ENCODE data around the gene ITCH. TPM values are rescaled to one million over a fixed set of nuclear protein-coding genes. Genes with fewer than 3 reads are reported as not detected.
A peak's percentile ranks its signal among the peaks of the same experiment; 100 is the strongest.
"Not testable (repeated sequence)": the region's sequence is repeated elsewhere in the genome, so short reads cannot be mapped to it uniquely, and the experiment has no call there.

Gene ITCH
- total RNA-seq, 5 donors from 2014 or later (not counting 1 experiment from before 2014, with no cell fraction given): 50.5 to 63.6 (median 53.3) TPM

DNA sequence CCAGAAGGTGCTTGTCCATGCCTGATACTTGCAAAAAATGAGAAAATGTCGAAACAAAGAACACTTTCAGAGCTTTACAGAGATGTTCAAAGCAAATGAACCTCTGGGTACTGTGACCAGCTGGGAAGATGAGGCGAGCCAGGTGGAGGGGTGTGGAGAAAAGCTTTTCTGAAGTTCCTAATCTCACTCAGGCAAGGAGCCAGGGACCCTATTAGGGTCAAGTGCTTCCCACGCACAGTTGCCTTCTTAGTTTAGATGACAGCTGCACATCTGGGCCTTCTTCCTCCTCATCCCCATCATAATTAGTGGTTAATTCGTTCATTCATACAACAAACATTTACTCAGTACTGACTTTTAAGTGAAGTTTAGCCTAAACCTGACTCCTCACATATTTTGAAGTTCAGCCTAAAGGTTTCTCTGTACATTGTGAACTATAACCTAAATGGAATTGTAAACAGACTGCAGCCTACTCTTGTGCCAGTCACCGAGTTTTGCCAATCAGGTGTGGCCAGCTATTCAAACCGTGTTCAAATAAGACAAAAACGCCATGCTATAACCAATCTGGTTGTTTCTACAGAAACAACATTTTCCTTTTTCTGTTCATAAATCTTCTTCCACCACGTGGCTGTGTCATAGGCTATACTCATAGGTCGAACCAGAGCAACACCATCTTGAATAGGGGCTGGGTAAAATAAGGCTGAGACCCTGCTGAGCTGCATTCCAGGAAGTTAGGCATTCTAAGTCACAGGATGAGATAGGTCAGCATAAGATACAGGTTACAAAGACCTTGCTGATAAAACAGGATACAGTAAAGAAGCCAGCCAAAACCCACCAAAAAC, 40.6 kb upstream of the ITCH start:
- Mint-ChIP-seq H3K27ac (no peak overlapping the region), H3K9me3 (no peaks in the 10 kb centered on the region), H3K4me1 (peaks cover 0 to 8% (median 0%) of the 10 kb centered on the region in 3 donors), H3K27me3 (peaks cover 6 to 10% of the 10 kb centered on the region in 2 donors), H3K36me3 (no peaks in the 10 kb centered on the region), H3K4me3 (no peak overlapping the region)
- DNase-seq: no peak
- 75% methylated on average over 5 of the region's 9 CpGs for WGBS (ENCODE audit: insufficient coverage)
- H3K4me1 ChIP-seq (ENCODE audit: control insufficient read depth in 1 of 2, extremely low read depth in 1 of 2, insufficient read depth in 2 of 2, low read length in 2 of 2): peaks cover 0 to 11% of the 10 kb centered on the region in 2 experiments
- peaks cover 0 to 3% of the 10 kb centered on the region in 2 experiments for H3K27me3 ChIP-seq (replicated peaks in 1 of 2; ENCODE audit: control insufficient read depth in 2 of 2, extremely low read depth in 1 of 2, insufficient read depth in 2 of 2, low read length in 1 of 2)
- POLR2A ChIA-PET: interaction anchor here in 1 of 2 donors (0.6 kb wide), 1 partner anchor 16 kb away, joined by 5 read pairs; no protein-coding TSS in a partner anchor
- H3K27ac ChIP-seq (ENCODE audit: low read length): no peak overlapping the region
- no peaks in the 10 kb centered on the region for H3K36me3 ChIP-seq (ENCODE audit: control insufficient read depth in 2 of 2, extremely low read depth in 1 of 2, insufficient read depth in 1 of 2, low read length in 1 of 2)
- no peak overlapping the region for H3K4me3 ChIP-seq (ENCODE audit: control insufficient read depth in 1 of 2, extremely low read depth in 1 of 2, low read length in 1 of 2)
- CTCF ChIA-PET: interaction anchor here in 1 of 2 donors (0.6 to 0.7 kb wide), 2 partner anchors 46 to 48 kb away, joined by 3 read pairs; no protein-coding TSS in a partner anchor
- H3K9me3 ChIP-seq: no peaks in the 10 kb centered on the region
- ATAC-seq (replicated peaks in 1 of 4): no peak

DNA sequence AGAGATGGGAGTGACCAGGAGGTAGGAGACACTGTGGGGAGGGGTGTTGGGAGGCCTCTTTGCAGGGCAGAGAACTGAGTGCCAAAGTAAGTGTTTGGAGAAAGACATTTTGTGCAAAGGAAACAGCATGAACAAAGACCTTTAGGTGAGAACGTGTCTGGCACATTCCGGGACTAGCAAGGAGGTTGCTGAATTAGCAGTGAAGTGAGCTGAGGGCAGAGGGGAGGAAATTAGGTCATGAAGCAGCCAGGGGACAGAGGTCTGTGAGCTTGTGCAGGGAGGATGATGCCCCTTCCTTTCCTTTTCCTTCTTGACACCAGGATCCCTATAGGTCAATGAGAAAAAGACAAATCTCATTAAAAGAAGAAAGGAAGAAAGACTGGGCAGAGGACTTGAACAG, 38.5 kb upstream of the ITCH start:
- ATAC-seq (replicated peaks in 1 of 4): peak in 1 of 4 experiments; percentile 44
- H3K27ac Mint-ChIP-seq: peak overlapping the region in 1 of 2 donors; percentile 3

DNA sequence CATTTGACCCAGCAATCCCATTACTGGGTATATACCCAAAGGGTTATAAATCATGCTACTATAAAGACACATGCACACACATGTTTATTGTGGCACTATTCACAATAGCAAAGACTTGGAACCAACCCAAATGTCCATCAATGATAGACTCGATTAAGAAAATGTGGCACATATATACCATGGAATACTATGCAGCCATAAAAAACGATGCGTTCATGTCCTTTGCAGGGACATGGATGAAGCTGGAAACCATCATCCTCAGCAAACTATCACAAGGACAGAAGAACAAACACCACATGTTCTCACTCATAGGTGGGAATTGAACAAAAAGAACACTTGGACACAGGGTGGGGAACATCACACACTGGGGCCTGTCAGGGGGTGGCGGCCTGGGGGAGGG, 34.9 kb upstream of the ITCH start:
- H3K9me3 Mint-ChIP-seq; H3K4me3 ChIP-seq (ENCODE audit: control insufficient read depth in 1 of 2, extremely low read depth in 1 of 2, low read length in 1 of 2); H3K36me3 ChIP-seq (ENCODE audit: control insufficient read depth in 2 of 2, extremely low read depth in 1 of 2, insufficient read depth in 1 of 2, low read length in 1 of 2); H3K4me1 Mint-ChIP-seq; H3K27ac ChIP-seq (ENCODE audit: low read length); POLR2A ChIA-PET; H3K4me3 Mint-ChIP-seq; ATAC-seq (replicated peaks in 1 of 4); H3K27me3 ChIP-seq (replicated peaks in 1 of 2; ENCODE audit: control insufficient read depth in 2 of 2, extremely low read depth in 1 of 2, insufficient read depth in 2 of 2, low read length in 1 of 2); DNase-seq; H3K36me3 Mint-ChIP-seq; CTCF ChIA-PET; H3K27me3 Mint-ChIP-seq; H3K27ac Mint-ChIP-seq; H3K9me3 ChIP-seq: not testable (repeated sequence)
- peaks cover 0 to 11% of the 10 kb centered on the region in 2 experiments for H3K4me1 ChIP-seq (ENCODE audit: control insufficient read depth in 1 of 2, extremely low read depth in 1 of 2, insufficient read depth in 2 of 2, low read length in 2 of 2)
- 100% methylated on average over 2 of the region's 4 CpGs for WGBS (ENCODE audit: insufficient coverage)

More for the DNA sequence above, 38.5 kb upstream of the ITCH start:
- peaks cover 0 to 11% of the 10 kb centered on the region in 2 experiments for H3K4me1 ChIP-seq (ENCODE audit: control insufficient read depth in 1 of 2, extremely low read depth in 1 of 2, insufficient read depth in 2 of 2, low read length in 2 of 2)
- Mint-ChIP-seq H3K4me3 (no peak overlapping the region), H3K9me3 (no peaks in the 10 kb centered on the region), H3K36me3 (no peaks in the 10 kb centered on the region), H3K27me3 (peaks cover 6 to 10% of the 10 kb centered on the region in 2 donors), H3K4me1 (peaks cover 0 to 8% (median 0%) of the 10 kb centered on the region in 3 donors)
- no peak overlapping the region for H3K4me3 ChIP-seq (ENCODE audit: control insufficient read depth in 1 of 2, extremely low read depth in 1 of 2, low read length in 1 of 2)
- no peaks in the 10 kb centered on the region for H3K36me3 ChIP-seq (ENCODE audit: control insufficient read depth in 2 of 2, extremely low read depth in 1 of 2, insufficient read depth in 1 of 2, low read length in 1 of 2)
- 77% methylated on average over 2 of the region's 2 CpGs for WGBS (ENCODE audit: insufficient coverage)
- H3K27ac ChIP-seq (ENCODE audit: low read length): no peak overlapping the region
- ChIA-PET CTCF (interaction anchor here in 1 of 2 donors (0.7 kb wide), 1 partner anchor 12 kb away, joined by 3 read pairs; no protein-coding TSS in a partner anchor), POLR2A (no interaction called here)
- no peaks in the 10 kb centered on the region for H3K9me3 ChIP-seq
- DNase-seq: peak in 1 of 35 experiments; percentile 47
- peaks cover 0 to 3% of the 10 kb centered on the region in 2 experiments for H3K27me3 ChIP-seq (replicated peaks in 1 of 2; ENCODE audit: control insufficient read depth in 2 of 2, extremely low read depth in 1 of 2, insufficient read depth in 2 of 2, low read length in 1 of 2)

DNA sequence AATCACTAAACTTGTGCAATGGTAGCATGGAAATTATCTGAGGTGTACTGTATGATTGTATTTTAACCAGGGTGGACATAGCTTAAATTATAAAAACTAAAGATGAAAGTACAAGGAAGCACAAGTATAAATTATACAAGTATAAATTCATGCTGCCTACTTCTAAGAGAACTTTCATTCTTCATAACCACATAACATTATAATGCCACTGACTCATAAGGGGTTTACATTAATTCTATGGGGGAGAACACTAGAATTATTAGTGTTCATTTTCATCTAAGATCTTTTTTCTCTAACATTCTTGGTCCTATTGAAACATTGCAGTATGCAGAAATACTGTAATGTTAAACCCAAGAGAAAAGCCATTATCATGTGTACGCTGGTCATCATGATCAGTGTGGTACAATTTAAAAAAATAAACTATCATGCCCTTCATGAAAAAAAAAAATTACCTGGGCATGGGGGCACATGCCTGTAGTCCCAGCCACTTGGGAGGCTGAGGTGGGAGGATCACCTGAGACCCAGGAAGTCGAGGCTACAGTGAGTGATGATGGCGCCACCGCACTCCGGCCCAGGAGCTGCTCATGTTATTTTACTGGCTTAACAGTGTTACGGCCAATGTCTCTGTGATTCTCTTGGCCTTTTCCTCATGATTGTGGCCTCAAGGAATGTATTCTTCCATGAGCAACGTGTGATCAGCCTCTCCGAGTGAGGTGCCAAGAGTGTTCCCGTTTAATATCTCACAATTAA, 34.0 kb upstream of the ITCH start:
- ATAC-seq (replicated peaks in 1 of 4): no peak
- CTCF ChIA-PET: no interaction called here
- no peaks in the 10 kb centered on the region for H3K27me3 ChIP-seq (replicated peaks in 1 of 2; ENCODE audit: control insufficient read depth in 2 of 2, extremely low read depth in 1 of 2, insufficient read depth in 2 of 2, low read length in 1 of 2)
- Mint-ChIP-seq H3K9me3 (no peaks in the 10 kb centered on the region), H3K27ac (no peak overlapping the region), H3K4me1 (peaks cover 0 to 8% (median 0%) of the 10 kb centered on the region in 3 donors), H3K4me3 (no peak overlapping the region), H3K36me3 (no peaks in the 10 kb centered on the region), H3K27me3 (peaks cover 6 to 8% of the 10 kb centered on the region in 2 donors)
- 91% methylated on average over 7 of the region's 9 CpGs for WGBS (ENCODE audit: insufficient coverage)
- DNase-seq: no peak
- H3K36me3 ChIP-seq (ENCODE audit: control insufficient read depth in 2 of 2, extremely low read depth in 1 of 2, insufficient read depth in 1 of 2, low read length in 1 of 2): no peaks in the 10 kb centered on the region
- H3K4me1 ChIP-seq (ENCODE audit: control insufficient read depth in 1 of 2, extremely low read depth in 1 of 2, insufficient read depth in 2 of 2, low read length in 2 of 2): peaks cover 0 to 10% of the 10 kb centered on the region in 2 experiments
- H3K9me3 ChIP-seq: no peaks in the 10 kb centered on the region
- no peak overlapping the region for H3K4me3 ChIP-seq (ENCODE audit: control insufficient read depth in 1 of 2, extremely low read depth in 1 of 2, low read length in 1 of 2)
- POLR2A ChIA-PET: interaction anchor here in 1 of 2 donors (0.6 kb wide), 1 partner anchor 36 kb away, joined by 3 read pairs; no protein-coding TSS in a partner anchor
- no peak overlapping the region for H3K27ac ChIP-seq (ENCODE audit: low read length)

DNA sequence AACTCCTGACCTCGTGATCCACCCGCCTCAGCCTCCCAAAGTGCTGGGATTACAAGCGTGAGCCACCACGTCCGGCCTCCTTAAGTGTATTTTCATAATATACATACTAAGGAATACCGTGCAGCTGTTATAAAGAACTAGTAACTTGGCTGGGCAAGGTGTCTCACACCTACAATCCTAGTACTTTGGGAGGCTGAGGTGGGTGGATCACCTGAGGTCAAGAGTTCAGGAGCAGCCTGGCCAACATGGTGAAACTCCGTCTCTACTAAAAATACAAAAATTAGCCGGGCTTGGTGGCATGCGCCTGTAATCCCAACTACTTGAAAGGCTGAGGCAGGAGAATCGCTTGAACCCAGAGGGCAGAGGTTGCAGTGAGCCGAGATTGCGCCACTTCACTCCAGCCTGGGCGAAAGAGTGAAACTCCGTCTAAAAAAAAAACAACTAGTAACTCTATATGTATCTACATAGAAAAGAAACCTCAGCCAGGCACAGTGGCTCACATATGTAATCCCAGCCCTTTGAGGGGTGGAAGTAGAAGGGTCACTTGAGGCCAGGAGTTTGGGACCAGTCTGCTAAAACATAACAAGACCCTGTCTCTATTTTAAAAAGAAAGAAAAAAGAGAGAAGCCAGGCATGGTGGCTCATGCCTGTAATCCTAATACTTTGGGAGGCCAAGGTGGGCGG, 32.1 kb upstream of the ITCH start:
- H3K36me3 Mint-ChIP-seq; H3K36me3 ChIP-seq (ENCODE audit: control insufficient read depth in 2 of 2, extremely low read depth in 1 of 2, insufficient read depth in 1 of 2, low read length in 1 of 2); H3K4me3 Mint-ChIP-seq; H3K9me3 ChIP-seq; H3K27me3 Mint-ChIP-seq; H3K4me1 Mint-ChIP-seq; DNase-seq; H3K27me3 ChIP-seq (replicated peaks in 1 of 2; ENCODE audit: control insufficient read depth in 2 of 2, extremely low read depth in 1 of 2, insufficient read depth in 2 of 2, low read length in 1 of 2); H3K9me3 Mint-ChIP-seq; H3K27ac Mint-ChIP-seq; H3K4me3 ChIP-seq (ENCODE audit: control insufficient read depth in 1 of 2, extremely low read depth in 1 of 2, low read length in 1 of 2); CTCF ChIA-PET; ATAC-seq (replicated peaks in 1 of 4); H3K27ac ChIP-seq (ENCODE audit: low read length): not testable (repeated sequence)
- WGBS (ENCODE audit: insufficient coverage): no CpG with 5 or more reads among the region's 15 CpGs
- POLR2A ChIA-PET: interaction anchor here in 1 of 2 donors (0.6 kb wide), 1 partner anchor 441 kb away, joined by 3 read pairs; no protein-coding TSS in a partner anchor
- peaks cover 0 to 14% of the 10 kb centered on the region in 2 experiments for H3K4me1 ChIP-seq (ENCODE audit: control insufficient read depth in 1 of 2, extremely low read depth in 1 of 2, insufficient read depth in 2 of 2, low read length in 2 of 2)

DNA sequence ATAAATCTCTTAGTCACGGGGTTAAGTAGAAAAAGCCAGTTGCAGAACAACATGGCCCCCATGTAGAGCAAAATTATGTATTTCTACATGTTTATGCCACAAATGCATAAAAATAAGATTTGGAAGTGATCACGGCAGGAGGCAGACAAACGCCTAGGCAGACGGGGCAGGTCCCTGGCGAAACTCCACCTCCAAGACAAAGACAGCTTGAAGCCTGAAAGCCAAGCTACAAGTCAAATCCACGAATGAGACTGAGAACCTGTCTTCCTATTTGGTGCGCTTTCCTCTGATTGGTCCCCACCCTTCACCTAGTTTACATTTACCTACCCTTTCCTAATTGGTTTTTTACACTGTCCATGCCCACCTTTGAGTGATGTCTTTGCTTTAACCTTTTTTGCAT, 31.2 kb upstream of the ITCH start:
- Histone ChIP-seq H3K4me3 (ENCODE audit: control insufficient read depth in 1 of 2, extremely low read depth in 1 of 2, low read length in 1 of 2) (no peak overlapping the region), H3K27ac (ENCODE audit: low read length) (no peak overlapping the region), H3K27me3 (replicated peaks in 1 of 2; ENCODE audit: control insufficient read depth in 2 of 2, extremely low read depth in 1 of 2, insufficient read depth in 2 of 2, low read length in 1 of 2) (no peaks in the 10 kb centered on the region), H3K4me1 (ENCODE audit: control insufficient read depth in 1 of 2, extremely low read depth in 1 of 2, insufficient read depth in 2 of 2, low read length in 2 of 2) (peaks cover 0 to 22% of the 10 kb centered on the region in 2 experiments), H3K9me3 (no peaks in the 10 kb centered on the region), H3K36me3 (ENCODE audit: control insufficient read depth in 2 of 2, extremely low read depth in 1 of 2, insufficient read depth in 1 of 2, low read length in 1 of 2) (no peaks in the 10 kb centered on the region)
- no peak for DNase-seq
- Mint-ChIP-seq H3K27ac (no peak overlapping the region), H3K4me1 (peaks cover 0 to 8% (median 0%) of the 10 kb centered on the region in 3 donors), H3K4me3 (no peak overlapping the region), H3K9me3 (no peaks in the 10 kb centered on the region), H3K36me3 (no peaks in the 10 kb centered on the region), H3K27me3 (no peaks in the 10 kb centered on the region)
- ChIA-PET POLR2A (no interaction called here), CTCF (no interaction called here)
- WGBS (ENCODE audit: insufficient coverage): 95% methylated on average over 6 of the region's 7 CpGs
- no peak for ATAC-seq (replicated peaks in 1 of 4)
